GM18520 (cell line): ENCODE measurements around the gene VAC14.
"Not testable (repeated sequence)": the region's sequence is repeated elsewhere in the genome, so short reads cannot be mapped to it uniquely, and the experiment has no call there.

Source experiments
- ATAC-seq: cut with Tn5 transposase; IDR thresholded peaks from one replicate; pipeline ENCODE4 v1.9.1; 2021; ENCODE audit not compliant: unreplicated experiment

The VAC14 gene

GRCh38 chr16:70648606-70649005 is 152.4 kb downstream of the VAC14 start:
- ATAC-seq = no peak

- no peak for ATAC-seq
These were observed 153.3 kb downstream of the VAC14 start for GRCh38 chr16:70647441-70648359.

GRCh38 chr16:70646260-70647241 is 154.4 kb downstream of the VAC14 start, which contains the start of gene IL34:
IL34 (plus strand) TSS chr16:70646559; CDS start chr16:70646948, 389 bp downstream.
- no peak for ATAC-seq

- ATAC-seq = no peak
These were observed 156.0 kb downstream of the VAC14 start for GRCh38 chr16:70644763-70645597.

- ATAC-seq = not testable (repeated sequence)
These were observed 157.7 kb downstream of the VAC14 start for GRCh38 chr16:70643264-70643663.

- ATAC-seq = no peak
These were observed 158.3 kb downstream of the VAC14 start for GRCh38 chr16:70642633-70643032.

GRCh38 chr16:70638814-70639792 is 161.9 kb downstream of the VAC14 start:
- no peak for ATAC-seq
